GM13976 (cell line): Measurements from ENCODE around the gene ASTE1.

Experiments
- DNase-seq: peaks from one replicate; pipeline ENCODE4 v3.0.0; 2012; ENCODE audit warnings: low spot score
- CTCF ChIP-seq: IDR thresholded peaks from 2 replicates; pipeline ENCODE4 v1.5.1; 2012; ENCODE audit warnings: borderline replicate concordance, mild to moderate bottlenecking; ENCODE audit not compliant: insufficient read depth; ENCODE audit errors: extremely low read depth, missing control alignments, control extremely low read depth
- in situ Hi-C: fragments of 300-500 bp; cut with MboI; formaldehyde crosslinking; loops from one replicate; pipeline ENCODE4 v1.12.0; 2022; ENCODE audit warnings: low sequenced_read_pairs, mixed read lengths, inconsistent platforms; ENCODE audit not compliant: unreplicated experiment

Gene ASTE1

GRCh38 chr3:130967281-130967680, 59.3 kb downstream of the ASTE1 start:
- no peak for DNase-seq
- in situ Hi-C loops: no loop called here
- TF ChIP-seq CTCF: no peak

- in situ Hi-C loops: no loop called here
- no peak for TF ChIP-seq CTCF
- no peak for DNase-seq
These were observed 62.7 kb downstream of the ASTE1 start for GRCh38 chr3:130963878-130964277.
